Keratinocyte (primary cell): Measurements from ENCODE around the gene MRPL34. TPM values are rescaled to one million over a fixed set of nuclear protein-coding genes. Genes with fewer than 3 reads are reported as not detected.

ENCODE experiments used
- DNase-seq: peaks from one replicate; pipeline ENCODE4 v3.0.0-alpha.2; 2011; ENCODE audit warnings: low read depth, missing footprints, low spot score
- FAIRE-seq: peaks from 2 replicates; lab custom pipeline; 2011; peaks lifted over from hg19 to GRCh38; lab: Jason Lieb, UNC
- H2AFZ ChIP-seq: 2 replicates; pipeline ENCODE4 v1.6.0; 2012; ENCODE audit warnings: low read length, control low read depth, inconsistent platforms; ENCODE audit not compliant: control insufficient read depth
- H3K27ac ChIP-seq: 2 replicates; pipeline ENCODE4 v1.5.1; 2011; ENCODE audit warnings: low read length; ENCODE audit not compliant: control insufficient read depth, insufficient read depth
- H3K27me3 ChIP-seq: 3 replicates; pipeline ENCODE4 v1.6.0; 2011; ENCODE audit warnings: low read length; ENCODE audit not compliant: control insufficient read depth, insufficient read depth; ENCODE audit errors: extremely low read depth
- H3K36me3 ChIP-seq, 2 experiments: 2 replicates in 1 of 2; 3 replicates in 1 of 2; pipeline ENCODE4 v1.5.1; 2011; ENCODE audit warnings: low read length in 2 of 2, mild to moderate bottlenecking in 1 of 2; ENCODE audit not compliant: control insufficient read depth in 2 of 2, insufficient read depth in 2 of 2; ENCODE audit errors: extremely low read depth in 1 of 2
- H3K4me1 ChIP-seq: 3 replicates; pipeline ENCODE4 v1.5.1; 2011; ENCODE audit warnings: low read length; ENCODE audit not compliant: control insufficient read depth, insufficient read depth; ENCODE audit errors: extremely low read depth
- H3K4me2 ChIP-seq: 3 replicates; pipeline ENCODE4 v1.6.0; 2011; ENCODE audit warnings: low read depth, low read length; ENCODE audit not compliant: control insufficient read depth, insufficient read depth; ENCODE audit errors: extremely low read depth
- H3K4me3 ChIP-seq, 3 experiments: fragments of 200-600 bp in 1 of 3; sonication (generic) in 1 of 3; 2 replicates in 2 of 3; 3 replicates in 1 of 3; pipeline ENCODE4 v1.5.1; 2011 to 2016; ENCODE audit warnings: low read length in 3 of 3, mild to moderate bottlenecking in 3 of 3, control low read depth in 2 of 3, inconsistent platforms in 1 of 3, low read depth in 1 of 3, mixed read lengths in 1 of 3, mixed run types in 1 of 3, moderate library complexity in 1 of 3; ENCODE audit not compliant: control insufficient read depth in 2 of 3, insufficient read depth in 2 of 3; ENCODE audit errors: extremely low read depth in 1 of 3
- H3K79me2 ChIP-seq: 2 replicates; pipeline ENCODE4 v1.6.0; 2012; ENCODE audit warnings: low read length; ENCODE audit not compliant: control insufficient read depth, insufficient read depth
- H3K9ac ChIP-seq: 3 replicates; pipeline ENCODE4 v1.6.0; 2011; ENCODE audit warnings: low read length; ENCODE audit not compliant: control insufficient read depth, insufficient read depth; ENCODE audit errors: extremely low read depth
- H3K9me1 ChIP-seq: 3 replicates; pipeline ENCODE4 v1.6.0; 2011; ENCODE audit warnings: low read length; ENCODE audit not compliant: control insufficient read depth, insufficient read depth; ENCODE audit errors: extremely low read depth
- H3K9me3 ChIP-seq: 2 replicates; pipeline ENCODE4 v1.5.1; 2012; ENCODE audit warnings: low read depth, low read length; ENCODE audit not compliant: control insufficient read depth
- H4K20me1 ChIP-seq: 3 replicates; pipeline ENCODE4 v1.6.0; 2011; ENCODE audit warnings: low read length; ENCODE audit not compliant: control insufficient read depth, insufficient read depth; ENCODE audit errors: extremely low read depth
- EZH2 ChIP-seq: IDR thresholded peaks from one replicate; pipeline ENCODE4 v1.6.1; 2012; ENCODE audit warnings: inconsistent platforms, mild to moderate bottlenecking, low read length, moderate library complexity
- dilution Hi-C: fragments of 300-500 bp; cut with MboI; formaldehyde crosslinking; loops from one replicate; pipeline ENCODE4 v1.7.0; 2020; ENCODE audit warnings: low sequenced_read_pairs; ENCODE audit not compliant: extremely low pct_ligation_motif_present
- polyA plus RNA-seq, 5 experiments: library from polyadenylated mRNA; depleted of rRNA in 3 of 5; stranded (reverse) in 3 of 5; stranded (forward) in 1 of 5; unstranded in 1 of 5; fragments of >200 nt; gene quantifications; 1 replicate in 1 of 5; 2 replicates in 3 of 5; 3 replicates in 1 of 5; pipeline versions ENCODE4 v1.2.1 to v1.2.3, GENCODE V29; 2011 to 2012; ENCODE audit warnings: missing spikeins in 2 of 5, low read depth in 1 of 5, low replicate concordance in 1 of 5
- TF ChIP-seq, protein P1 (sequence below), 3 experiments: IDR thresholded peaks in 1 of 3; conservative IDR thresholded peaks in 1 of 3; optimal IDR thresholded peaks in 1 of 3; 2 replicates in 2 of 3; 3 replicates in 1 of 3; pipeline versions ENCODE3 to v1.5.1; 2011; ENCODE audit warnings: low read length in 3 of 3, mild to moderate bottlenecking in 3 of 3, moderate library complexity in 2 of 3, control low read depth in 1 of 3, inconsistent platforms in 1 of 3; ENCODE audit not compliant: insufficient read depth in 2 of 3; ENCODE audit errors: extremely low read depth in 1 of 3

Gene MRPL34
- polyA plus RNA-seq, 1 donor (not counting 4 experiments of a cell fraction or from before 2014, with no cell fraction given) = 63.7 TPM

- FAIRE-seq (no peak), DNase-seq (no peak)
- Histone ChIP-seq H3K4me3 (no peak overlapping the region), H3K9me3 (no peaks in the 10 kb centered on the region), H3K27me3 (no peaks in the 10 kb centered on the region), H2AFZ (no peak overlapping the region), H3K4me2 (no peak overlapping the region), H3K79me2 (no peaks in the 10 kb centered on the region), H3K4me1 (peaks cover 6% of the 10 kb centered on the region), H4K20me1 (no peaks in the 10 kb centered on the region), H3K27ac (no peak overlapping the region), H3K9me1 (no peaks in the 10 kb centered on the region), H3K36me3 (peaks cover 0 to 1% of the 10 kb centered on the region in 2 experiments), H3K9ac (no peak overlapping the region)
- dilution Hi-C loops = no loop called here
- no peak for TF ChIP-seq EZH2
- TF ChIP-seq, protein P1, sequence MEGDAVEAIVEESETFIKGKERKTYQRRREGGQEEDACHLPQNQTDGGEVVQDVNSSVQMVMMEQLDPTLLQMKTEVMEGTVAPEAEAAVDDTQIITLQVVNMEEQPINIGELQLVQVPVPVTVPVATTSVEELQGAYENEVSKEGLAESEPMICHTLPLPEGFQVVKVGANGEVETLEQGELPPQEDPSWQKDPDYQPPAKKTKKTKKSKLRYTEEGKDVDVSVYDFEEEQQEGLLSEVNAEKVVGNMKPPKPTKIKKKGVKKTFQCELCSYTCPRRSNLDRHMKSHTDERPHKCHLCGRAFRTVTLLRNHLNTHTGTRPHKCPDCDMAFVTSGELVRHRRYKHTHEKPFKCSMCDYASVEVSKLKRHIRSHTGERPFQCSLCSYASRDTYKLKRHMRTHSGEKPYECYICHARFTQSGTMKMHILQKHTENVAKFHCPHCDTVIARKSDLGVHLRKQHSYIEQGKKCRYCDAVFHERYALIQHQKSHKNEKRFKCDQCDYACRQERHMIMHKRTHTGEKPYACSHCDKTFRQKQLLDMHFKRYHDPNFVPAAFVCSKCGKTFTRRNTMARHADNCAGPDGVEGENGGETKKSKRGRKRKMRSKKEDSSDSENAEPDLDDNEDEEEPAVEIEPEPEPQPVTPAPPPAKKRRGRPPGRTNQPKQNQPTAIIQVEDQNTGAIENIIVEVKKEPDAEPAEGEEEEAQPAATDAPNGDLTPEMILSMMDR (optimal IDR thresholded peaks at IDR 0.05 in 1 of 3, IDR thresholded peaks at IDR 0.05 in 1 of 3, conservative IDR thresholded peaks at IDR 0.05 in 1 of 3; ENCODE audit: extremely low read depth in 1 of 3, insufficient read depth in 2 of 3, low read length in 3 of 3) = no peak
Measured at GRCh38 chr19:17286263-17286662, 19.4 kb upstream of the MRPL34 start.

- dilution Hi-C loops = no loop called here
- no peak for FAIRE-seq
Measured at GRCh38 chr19:17286752-17287151, 18.9 kb upstream of the MRPL34 start.

More at GRCh38 chr19:17286752-17287151, 18.9 kb upstream of the MRPL34 start:
- Histone ChIP-seq H3K4me1 (peaks cover 6% of the 10 kb centered on the region), H3K27me3 (no peaks in the 10 kb centered on the region), H3K9me1 (no peaks in the 10 kb centered on the region), H4K20me1 (no peaks in the 10 kb centered on the region), H3K27ac (no peak overlapping the region), H3K79me2 (no peaks in the 10 kb centered on the region), H3K9ac (no peak overlapping the region), H2AFZ (no peak overlapping the region), H3K4me3 (no peak overlapping the region), H3K36me3 (peaks cover 0 to 2% of the 10 kb centered on the region in 2 experiments), H3K9me3 (no peaks in the 10 kb centered on the region), H3K4me2 (no peak overlapping the region)
- no peak for DNase-seq
- no peak for TF ChIP-seq EZH2
- TF ChIP-seq, protein P1 (optimal IDR thresholded peaks at IDR 0.05 in 1 of 3, IDR thresholded peaks at IDR 0.05 in 1 of 3, conservative IDR thresholded peaks at IDR 0.05 in 1 of 3; ENCODE audit: extremely low read depth in 1 of 3, insufficient read depth in 2 of 3, low read length in 3 of 3) = no peak
